ENCODE data around the gene RAB32.

- TF ChIP-seq POLR2A (IDR thresholded peaks at IDR 0.05) (no peak), CTCF (IDR thresholded peaks at IDR 0.05) (no peak)
Measured at GRCh38 chr6:146532702-146533101, 10.9 kb upstream of the RAB32 start.

Measured in Peyer's patch (tissue), 4 donors.